ENCODE measurements around the gene SEMA4A. TPM values are rescaled to one million over a fixed set of nuclear protein-coding genes. Genes with fewer than 3 reads are reported as not detected.

Gene SEMA4A
- total and polyA plus RNA-seq, 2 donors (not counting 1 experiment from before 2014, with no cell fraction given): 0.27 to 0.99 TPM

GRCh38 chr1:156135930-156136871 is 17.2 kb upstream of the SEMA4A start:
- no peaks in the 10 kb centered on the region for H4K20me1 ChIP-seq (ENCODE audit: control insufficient read depth, extremely low read depth, insufficient read depth, low read length)
- H3K4me1 ChIP-seq (ENCODE audit: control insufficient read depth, extremely low read depth, insufficient read depth, low read length): peaks cover under 1% of the 10 kb centered on the region
- TF ChIP-seq CTCF (conservative IDR thresholded peaks at IDR 0.05 in 1 of 2, IDR thresholded peaks at IDR 0.05 in 1 of 2; ENCODE audit: low read depth in 1 of 2, low read length in 2 of 2) (no peak), EZH2 (IDR thresholded peaks at IDR 0.05; ENCODE audit: low read length, missing control alignments) (no peak)

GRCh38 chr1:156136970-156137483 is 16.4 kb upstream of the SEMA4A start:
- no peaks in the 10 kb centered on the region for H4K20me1 ChIP-seq (ENCODE audit: control insufficient read depth, extremely low read depth, insufficient read depth, low read length)

More at GRCh38 chr1:156135930-156136871, 17.2 kb upstream of the SEMA4A start:
- no peak overlapping the region for H3K4me3 ChIP-seq (replicated peaks in 1 of 4; ENCODE audit: control extremely low read depth in 1 of 4, insufficient read depth in 1 of 4, low read depth in 3 of 4, low read length in 4 of 4)
- H3K27me3 ChIP-seq (ENCODE audit: control insufficient read depth, insufficient read depth, low read length): no peaks in the 10 kb centered on the region
- no peak overlapping the region for H3K9ac ChIP-seq (ENCODE audit: insufficient read depth, low read length)
- no peak overlapping the region for H3K4me2 ChIP-seq (ENCODE audit: extremely low read depth, insufficient read depth, low read length)
- peaks cover 58% of the 10 kb centered on the region for H3K79me2 ChIP-seq (ENCODE audit: control insufficient read depth, insufficient read depth, low read length)
- no peaks in the 10 kb centered on the region for H3K9me3 ChIP-seq (ENCODE audit: control insufficient read depth, insufficient read depth, low read depth, low read length)
- H3K27ac ChIP-seq (ENCODE audit: insufficient read depth, low read length): no peak overlapping the region
- no peak for DNase-seq (ENCODE audit: low read depth in 2 of 2)
- peaks cover 64% of the 10 kb centered on the region for H3K36me3 ChIP-seq (ENCODE audit: control insufficient read depth, insufficient read depth, low read length)
- H2AFZ ChIP-seq (ENCODE audit: low read length): no peak overlapping the region

More at GRCh38 chr1:156136970-156137483, 16.4 kb upstream of the SEMA4A start:
- no peak overlapping the region for H3K27ac ChIP-seq (ENCODE audit: insufficient read depth, low read length)
- H3K27me3 ChIP-seq (ENCODE audit: control insufficient read depth, insufficient read depth, low read length): no peaks in the 10 kb centered on the region
- peaks cover 67% of the 10 kb centered on the region for H3K36me3 ChIP-seq (ENCODE audit: control insufficient read depth, insufficient read depth, low read length)
- H3K4me1 ChIP-seq (ENCODE audit: control insufficient read depth, extremely low read depth, insufficient read depth, low read length): peaks cover 3% of the 10 kb centered on the region
- no peak overlapping the region for H2AFZ ChIP-seq (ENCODE audit: low read length)
- H3K79me2 ChIP-seq (ENCODE audit: control insufficient read depth, insufficient read depth, low read length): peaks cover 50% of the 10 kb centered on the region
- no peaks in the 10 kb centered on the region for H3K9me3 ChIP-seq (ENCODE audit: control insufficient read depth, insufficient read depth, low read depth, low read length)
- no peak overlapping the region for H3K4me3 ChIP-seq (replicated peaks in 1 of 4; ENCODE audit: control extremely low read depth in 1 of 4, insufficient read depth in 1 of 4, low read depth in 3 of 4, low read length in 4 of 4)
- no peak overlapping the region for H3K4me2 ChIP-seq (ENCODE audit: extremely low read depth, insufficient read depth, low read length)
- TF ChIP-seq CTCF (conservative IDR thresholded peaks at IDR 0.05 in 1 of 2, IDR thresholded peaks at IDR 0.05 in 1 of 2; ENCODE audit: low read depth in 1 of 2, low read length in 2 of 2) (no peak), EZH2 (IDR thresholded peaks at IDR 0.05; ENCODE audit: low read length, missing control alignments) (no peak)
- no peak for DNase-seq (ENCODE audit: low read depth in 2 of 2)
- no peak overlapping the region for H3K9ac ChIP-seq (ENCODE audit: insufficient read depth, low read length)
